WTC11 (cell line): ENCODE data around the gene FGB.

Source experiments
- ATF1 ChIP-seq: sonication (generic); formaldehyde crosslinking; IDR thresholded peaks from 2 replicates; pipeline ENCODE4 v1.8.1; 2023; ENCODE audit warnings: mild to moderate bottlenecking, moderate library complexity, missing genetic modification reagents
- CREM ChIP-seq: sonication (generic); formaldehyde crosslinking; IDR thresholded peaks from 2 replicates; pipeline ENCODE4 v1.8.1; 2022; ENCODE audit warnings: mild to moderate bottlenecking, missing genetic modification reagents, moderate library complexity
- NR2C2 ChIP-seq: sonication (generic); formaldehyde crosslinking; IDR thresholded peaks from 2 replicates; pipeline ENCODE4 v1.8.0; 2022; ENCODE audit warnings: mild to moderate bottlenecking, missing genetic modification reagents
- NR3C1 ChIP-seq: sonication (generic); formaldehyde crosslinking; conservative IDR thresholded peaks from 2 replicates; pipeline ENCODE4 v1.8.1; 2023; ENCODE audit warnings: low read depth, mild to moderate bottlenecking, missing genetic modification reagents
- RELA ChIP-seq: sonication (generic); formaldehyde crosslinking; IDR thresholded peaks from 2 replicates; pipeline ENCODE4 v1.8.1; 2022; ENCODE audit warnings: missing genetic modification reagents, mild to moderate bottlenecking, borderline replicate concordance
- ZNF138 ChIP-seq: sonication (generic); formaldehyde crosslinking; conservative IDR thresholded peaks from 2 replicates; pipeline ENCODE4 v1.8.1; 2022; ENCODE audit warnings: mild to moderate bottlenecking, moderate library complexity, missing genetic modification reagents
- TF ChIP-seq, protein P1 (sequence below): fragments of 200-600 bp; IDR thresholded peaks from 2 replicates; pipeline ENCODE4 v1.8.0; 2022; ENCODE audit warnings: antibody characterized with exemption

GRCh38 chr4:154527308-154527707, 35.5 kb upstream of the FGB start:
- TF ChIP-seq, protein P1, sequence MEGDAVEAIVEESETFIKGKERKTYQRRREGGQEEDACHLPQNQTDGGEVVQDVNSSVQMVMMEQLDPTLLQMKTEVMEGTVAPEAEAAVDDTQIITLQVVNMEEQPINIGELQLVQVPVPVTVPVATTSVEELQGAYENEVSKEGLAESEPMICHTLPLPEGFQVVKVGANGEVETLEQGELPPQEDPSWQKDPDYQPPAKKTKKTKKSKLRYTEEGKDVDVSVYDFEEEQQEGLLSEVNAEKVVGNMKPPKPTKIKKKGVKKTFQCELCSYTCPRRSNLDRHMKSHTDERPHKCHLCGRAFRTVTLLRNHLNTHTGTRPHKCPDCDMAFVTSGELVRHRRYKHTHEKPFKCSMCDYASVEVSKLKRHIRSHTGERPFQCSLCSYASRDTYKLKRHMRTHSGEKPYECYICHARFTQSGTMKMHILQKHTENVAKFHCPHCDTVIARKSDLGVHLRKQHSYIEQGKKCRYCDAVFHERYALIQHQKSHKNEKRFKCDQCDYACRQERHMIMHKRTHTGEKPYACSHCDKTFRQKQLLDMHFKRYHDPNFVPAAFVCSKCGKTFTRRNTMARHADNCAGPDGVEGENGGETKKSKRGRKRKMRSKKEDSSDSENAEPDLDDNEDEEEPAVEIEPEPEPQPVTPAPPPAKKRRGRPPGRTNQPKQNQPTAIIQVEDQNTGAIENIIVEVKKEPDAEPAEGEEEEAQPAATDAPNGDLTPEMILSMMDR, result no peak
- no peak for TF ChIP-seq NR2C2
- no peak for TF ChIP-seq CREM
- no peak for TF ChIP-seq RELA
- no peak for TF ChIP-seq ATF1 (CRISPR knock-in tag)
- no peak for TF ChIP-seq NR3C1 (CRISPR knock-in tag)
- no peak for TF ChIP-seq ZNF138 (CRISPR knock-in tag)
